ENCODE results near the gene GHR.

The GHR gene

DNA sequence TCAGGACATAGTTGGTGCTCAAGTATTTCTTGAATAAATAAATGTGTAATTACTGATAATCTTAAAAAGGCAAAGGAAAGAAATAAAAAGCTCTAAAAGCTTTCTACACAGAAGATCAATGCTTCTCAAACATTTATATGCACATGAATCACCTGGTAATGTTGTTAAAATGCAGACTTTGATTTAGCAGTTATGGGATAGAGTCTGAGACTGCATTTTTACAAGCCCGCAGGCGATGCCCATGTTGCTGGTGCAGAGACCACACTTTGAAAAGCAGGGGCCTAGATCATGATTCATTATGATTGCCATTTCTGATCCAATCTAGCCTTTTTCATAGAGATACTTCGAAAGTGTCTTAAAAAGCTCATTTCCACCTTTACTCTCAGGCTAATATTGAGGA, 329.9 kb downstream of the GHR start:
- no peak overlapping the region for H3K27ac ChIP-seq
- DNase-seq (ENCODE audit: low read depth, low spot score), result no peak

DNA sequence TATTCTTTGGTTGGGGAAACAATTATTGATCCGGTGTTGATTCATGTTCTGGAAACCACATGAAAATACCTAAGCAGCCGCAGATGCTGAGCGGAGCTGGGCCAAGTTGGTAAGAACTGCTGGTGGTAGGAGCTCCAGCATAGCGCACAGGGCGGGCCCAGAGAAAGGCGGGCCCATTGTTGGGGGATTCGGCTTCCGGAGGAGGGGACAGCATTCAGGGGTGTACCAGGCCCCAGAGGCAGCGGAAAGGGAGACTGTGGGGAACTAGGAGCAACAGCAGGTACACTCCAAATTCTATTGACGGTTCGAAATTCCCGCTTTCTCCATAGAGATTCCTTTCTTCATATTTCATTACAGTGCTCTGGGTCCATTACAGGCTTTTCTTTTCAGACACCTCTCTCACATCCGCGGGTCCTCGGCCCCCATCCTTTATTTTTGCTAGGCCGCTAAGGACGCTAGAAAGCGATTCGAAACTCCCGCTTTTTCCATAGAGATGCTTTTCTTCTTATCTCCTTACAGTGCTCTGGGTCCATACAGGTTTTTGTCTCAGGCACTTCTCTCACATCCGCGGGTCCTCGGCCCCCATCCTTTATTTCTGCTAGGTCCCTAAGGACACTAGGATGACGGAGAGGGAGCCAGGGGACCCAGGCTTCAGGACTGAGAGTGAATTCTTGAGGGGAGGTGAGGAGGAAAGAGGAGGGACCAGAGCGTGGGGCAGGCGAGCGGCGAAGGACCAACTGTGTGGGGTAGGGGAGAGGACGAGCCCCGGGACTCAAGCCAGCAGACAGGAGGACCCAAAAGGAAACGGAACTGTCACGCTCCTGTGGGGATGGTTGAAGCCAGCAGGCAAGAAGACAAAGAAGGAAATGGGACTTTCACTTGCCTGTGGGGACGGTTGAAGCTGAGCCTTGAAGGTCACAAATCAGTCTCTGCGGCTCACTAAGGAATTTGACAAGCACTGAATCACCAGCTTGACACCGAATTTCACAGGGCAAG, 333.7 kb downstream of the GHR start, which contains the start of gene CCDC152:
Gene CCDC152, plus strand, starts transcription at position 213 of the 996 bp plus-strand sequence. CDS start 2,304 bp downstream, outside the sequence.
- no peak within 1 kb of the TSS for H3K27ac ChIP-seq
- no peak for DNase-seq (ENCODE audit: low read depth, low spot score)

GRCh38 chr5:42759456-42759855, 336.2 kb downstream of the GHR start:
- DNase-seq (ENCODE audit: low read depth, low spot score), result no peak
- H3K27ac ChIP-seq, result no peak overlapping the region

GRCh38 chr5:42760426-42760825, 337.2 kb downstream of the GHR start:
- DNase-seq (ENCODE audit: low read depth, low spot score), result no peak
- H3K27ac ChIP-seq, result no peak overlapping the region

DNA sequence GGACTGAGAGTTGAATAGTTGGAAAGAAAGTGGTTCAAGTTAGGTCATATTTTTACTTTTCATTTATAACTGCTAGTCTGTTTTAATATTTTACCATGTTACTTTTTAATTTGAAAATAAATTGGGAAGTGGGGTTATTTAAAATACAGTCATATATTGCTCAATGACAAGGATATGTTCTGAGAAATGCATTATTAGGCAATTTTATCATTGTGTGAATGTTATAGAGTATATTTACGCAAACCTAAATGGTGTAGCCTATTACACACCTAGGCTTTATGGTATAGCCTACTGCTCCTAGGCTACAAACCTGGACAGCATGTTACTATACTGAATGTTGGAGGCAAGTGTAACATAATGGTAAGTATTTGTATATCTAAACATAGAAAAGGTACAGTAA, 338.6 kb downstream of the GHR start:
- no peak overlapping the region for H3K27ac ChIP-seq
- DNase-seq (ENCODE audit: low read depth, low spot score), result no peak

GRCh38 chr5:42767491-42768105, 344.4 kb downstream of the GHR start:
- H3K27ac ChIP-seq, result no peak overlapping the region
- no peak for DNase-seq (ENCODE audit: low read depth, low spot score)

- no peak for DNase-seq (ENCODE audit: low read depth, low spot score)
- H3K27ac ChIP-seq, result no peak overlapping the region
These were observed 344.9 kb downstream of the GHR start for GRCh38 chr5:42768106-42768504.

DNA sequence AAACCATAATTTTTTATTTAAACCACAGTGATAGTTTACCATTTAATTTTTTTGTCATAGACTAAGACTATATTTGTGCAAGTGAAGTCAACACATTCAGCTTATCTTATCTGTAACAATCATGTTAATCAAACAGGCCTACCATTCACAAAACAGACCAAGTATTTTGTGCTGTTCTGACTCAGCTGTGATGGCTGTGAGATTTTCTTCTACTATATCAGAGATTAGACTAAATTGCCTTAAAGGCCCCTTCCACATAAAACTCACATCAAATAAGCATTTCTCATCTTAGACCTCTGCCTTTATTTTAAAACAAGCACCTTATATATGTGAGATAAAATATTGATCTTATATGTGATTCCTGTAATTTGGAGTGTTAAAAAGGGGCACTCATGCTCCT, 346.8 kb downstream of the GHR start:
- DNase-seq (ENCODE audit: low read depth, low spot score), result no peak
- H3K27ac ChIP-seq, result no peak overlapping the region
